AG04449 (cell line): Measurements from ENCODE around the gene SLC25A41.

Source experiments
- CTCF ChIA-PET: fragments of 350-600 bp; formaldehyde crosslinking; extraction: SDS; loops from one replicate; lab custom pipeline; 2021; ENCODE audit warnings: antibody characterized with exemption; lab: Yijun Ruan, JAX
- POLR2A ChIA-PET: fragments of 400-600, 350-600 bp; formaldehyde crosslinking; extraction: SDS; loops from one replicate; lab custom pipeline; 2020; ENCODE audit warnings: antibody characterized with exemption, inconsistent platforms; lab: Yijun Ruan, JAX
- DNase-seq: peaks from one replicate; pipeline ENCODE4 v3.0.0-alpha.2; 2010; ENCODE audit warnings: low read depth, low spot score
- H3K4me3 ChIP-seq: 2 replicates; pipeline ENCODE4 v1.5.1; 2011; ENCODE audit warnings: low read depth, mild to moderate bottlenecking, control low read depth, low read length
- CTCF ChIP-seq: IDR thresholded peaks from one replicate; pipeline ENCODE4 v1.5.1; 2011; ENCODE audit warnings: mild to moderate bottlenecking, moderate library complexity, low read length, control low read depth, inconsistent platforms; ENCODE audit not compliant: insufficient read depth; ENCODE audit errors: missing control alignments

The SLC25A41 gene

GRCh38 chr19:6376512-6377190 is 56.9 kb downstream of the SLC25A41 start:
- H3K4me3 ChIP-seq, result no peak overlapping the region
- no peak for TF ChIP-seq CTCF
- ChIA-PET CTCF (interaction anchor here (0.8 kb wide), 1 partner anchor 158 kb away, joined by 3 read pairs; no protein-coding TSS in a partner anchor), POLR2A (no interaction called here)
- no peak for DNase-seq
